ENCODE data around the gene TLX2. TPM values are rescaled to one million over a fixed set of nuclear protein-coding genes. Genes with fewer than 3 reads are reported as not detected.
A peak's percentile ranks its signal among the peaks of the same experiment; 100 is the strongest.

TLX2 gene
- total and polyA plus RNA-seq, 2 of the 4 experiments (the other 2 are of a cell fraction) = not detected

DNA sequence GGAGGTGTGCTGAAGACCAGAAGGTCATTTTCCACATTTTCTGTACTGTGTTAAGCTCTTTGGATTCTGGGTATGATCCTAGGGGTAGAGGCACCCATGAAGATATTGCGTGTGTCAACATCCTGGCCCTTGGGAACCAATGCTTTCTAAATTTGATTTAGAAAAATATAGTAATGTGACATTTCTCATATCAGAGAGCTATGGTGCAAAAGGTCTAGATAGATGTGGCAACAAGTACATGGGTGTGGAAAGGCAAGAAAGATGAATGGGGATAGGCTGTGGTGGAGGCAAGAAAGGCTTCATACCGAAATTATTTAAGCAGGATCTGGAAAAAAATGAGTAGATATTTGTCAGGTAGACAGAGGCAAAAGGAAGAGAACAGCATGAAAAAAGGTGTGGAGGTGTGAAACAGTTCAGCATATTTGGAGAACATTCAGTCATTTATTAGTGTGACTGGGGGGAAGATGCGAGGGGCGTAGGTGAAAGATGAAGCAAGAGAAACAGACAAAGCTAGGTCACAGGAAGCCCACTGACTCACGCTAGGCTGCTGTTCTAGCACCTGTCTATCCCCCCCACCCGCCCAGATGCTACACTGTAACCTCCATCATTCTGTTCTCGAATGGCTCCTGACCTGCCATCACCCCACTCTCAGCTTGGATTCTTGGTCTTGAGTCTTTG is 52.0 kb downstream of the TLX2 start:
- Histone ChIP-seq H3K56ac (ENCODE audit: extremely low read depth, insufficient read depth, low read length) (no peak overlapping the region), H2BK120ac (ENCODE audit: low read depth, low read length) (peak overlapping the region; percentile 85), H3K23ac (ENCODE audit: low read depth, low read length) (peak overlapping the region; percentile 32; the same call in 1 of the 2 replicates), H3K9me3 (ENCODE audit: control insufficient read depth, insufficient read depth, low read length) (no peaks in the 10 kb centered on the region), H4K5ac (ENCODE audit: low read depth, low read length) (peak overlapping the region; percentile 78; the same call in 1 of the 2 replicates), H3K4me1 (ENCODE audit: control insufficient read depth, insufficient read depth, low read length) (peaks cover 14% of the 10 kb centered on the region), H4K8ac (ENCODE audit: low read depth in 2 of 2, low read length in 2 of 2) (peak overlapping the region; percentile 7 to 57), H3K27me3 (ENCODE audit: control insufficient read depth, insufficient read depth, low read length) (no peaks in the 10 kb centered on the region), H2BK5ac (ENCODE audit: low read depth, low read length, poor library complexity, severe bottlenecking) (peak overlapping the region; percentile 99), H3K36me3 (ENCODE audit: control insufficient read depth, insufficient read depth, low read length) (no peaks in the 10 kb centered on the region), H3K9me1 (ENCODE audit: insufficient read depth, low read length) (peaks cover 25% of the 10 kb centered on the region), H3K14ac (replicated peaks; ENCODE audit: low read depth, low read length) (peak overlapping the region; percentile 78), H3K79me1 (ENCODE audit: low read depth in 1 of 2, low read length in 2 of 2) (no peaks in the 10 kb centered on the region), H3K4ac (ENCODE audit: low read depth, low read length) (peak overlapping the region; percentile 42), H3K4me3 (ENCODE audit: insufficient read depth, low read depth, low read length) (no peak overlapping the region), H3K4me2 (ENCODE audit: low read depth, low read length) (peak overlapping the region; percentile 70; the same call in 1 of the 2 replicates), H2AK5ac (ENCODE audit: low read depth, low read length) (peak overlapping the region; percentile 69), H2BK15ac (ENCODE audit: low read depth, low read length) (peak overlapping the region; percentile 32), H4K20me1 (ENCODE audit: insufficient read depth, low read length) (no peaks in the 10 kb centered on the region), H4K91ac (ENCODE audit: insufficient read depth, low read depth, low read length) (peak overlapping the region; percentile 45), H3K18ac (ENCODE audit: low read depth, low read length) (peak overlapping the region; percentile 89; the same call in 1 of the 2 replicates), H2AK9ac (replicated peaks; ENCODE audit: low read depth, low read length, poor library complexity) (no peak overlapping the region), H3K9ac (ENCODE audit: low read depth, low read length) (no peak overlapping the region), H3K27ac (ENCODE audit: insufficient read depth, low read length) (peak overlapping the region; percentile 53), H2AFZ (replicated peaks; ENCODE audit: low read length, poor library complexity) (peak overlapping the region; percentile 10), H2BK20ac (ENCODE audit: low read depth, low read length) (peak overlapping the region; percentile 80)
- ATAC-seq (ENCODE audit: low read depth) (no peak), DNase-seq (no peak)
- WGBS, 2 experiments (ENCODE audit: extremely low coverage in 2 of 2, insufficient read length in 1 of 2) = 100% methylated on average over 1 of the region's 7 CpGs; no CpG with 5 or more reads in 1 of the 2 experiments
- TF ChIP-seq, protein P1, sequence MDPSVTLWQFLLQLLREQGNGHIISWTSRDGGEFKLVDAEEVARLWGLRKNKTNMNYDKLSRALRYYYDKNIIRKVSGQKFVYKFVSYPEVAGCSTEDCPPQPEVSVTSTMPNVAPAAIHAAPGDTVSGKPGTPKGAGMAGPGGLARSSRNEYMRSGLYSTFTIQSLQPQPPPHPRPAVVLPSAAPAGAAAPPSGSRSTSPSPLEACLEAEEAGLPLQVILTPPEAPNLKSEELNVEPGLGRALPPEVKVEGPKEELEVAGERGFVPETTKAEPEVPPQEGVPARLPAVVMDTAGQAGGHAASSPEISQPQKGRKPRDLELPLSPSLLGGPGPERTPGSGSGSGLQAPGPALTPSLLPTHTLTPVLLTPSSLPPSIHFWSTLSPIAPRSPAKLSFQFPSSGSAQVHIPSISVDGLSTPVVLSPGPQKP (IDR thresholded peaks at IDR 0.05; ENCODE audit: borderline replicate concordance, low read depth, low read length) = no peak
- no peak for TF ChIP-seq MAFK (IDR thresholded peaks at IDR 0.05; ENCODE audit: low read depth, low read length)
- no peak for TF ChIP-seq MXI1 (IDR thresholded peaks at IDR 0.05; ENCODE audit: borderline replicate concordance, low read depth, low read length)
- no peak for TF ChIP-seq MAZ (IDR thresholded peaks at IDR 0.05; ENCODE audit: borderline replicate concordance, low read depth, low read length)
- TF ChIP-seq NFE2L2 (IDR thresholded peaks at IDR 0.05; ENCODE audit: low read depth, low read length) = no peak
- no peak for TF ChIP-seq POLR2A (IDR thresholded peaks at IDR 0.05; ENCODE audit: low read depth, low read length)
- no peak for TF ChIP-seq CEBPB (IDR thresholded peaks at IDR 0.05; ENCODE audit: low read depth, low read length)
- no peak for TF ChIP-seq BHLHE40 (IDR thresholded peaks at IDR 0.05; ENCODE audit: low read depth, low read length)
- TF ChIP-seq RCOR1 (IDR thresholded peaks at IDR 0.05; ENCODE audit: insufficient replicate concordance, low read length) = no peak
- TF ChIP-seq SMC3 (IDR thresholded peaks at IDR 0.05; ENCODE audit: low read depth, low read length) = no peak
- TF ChIP-seq, protein P2, sequence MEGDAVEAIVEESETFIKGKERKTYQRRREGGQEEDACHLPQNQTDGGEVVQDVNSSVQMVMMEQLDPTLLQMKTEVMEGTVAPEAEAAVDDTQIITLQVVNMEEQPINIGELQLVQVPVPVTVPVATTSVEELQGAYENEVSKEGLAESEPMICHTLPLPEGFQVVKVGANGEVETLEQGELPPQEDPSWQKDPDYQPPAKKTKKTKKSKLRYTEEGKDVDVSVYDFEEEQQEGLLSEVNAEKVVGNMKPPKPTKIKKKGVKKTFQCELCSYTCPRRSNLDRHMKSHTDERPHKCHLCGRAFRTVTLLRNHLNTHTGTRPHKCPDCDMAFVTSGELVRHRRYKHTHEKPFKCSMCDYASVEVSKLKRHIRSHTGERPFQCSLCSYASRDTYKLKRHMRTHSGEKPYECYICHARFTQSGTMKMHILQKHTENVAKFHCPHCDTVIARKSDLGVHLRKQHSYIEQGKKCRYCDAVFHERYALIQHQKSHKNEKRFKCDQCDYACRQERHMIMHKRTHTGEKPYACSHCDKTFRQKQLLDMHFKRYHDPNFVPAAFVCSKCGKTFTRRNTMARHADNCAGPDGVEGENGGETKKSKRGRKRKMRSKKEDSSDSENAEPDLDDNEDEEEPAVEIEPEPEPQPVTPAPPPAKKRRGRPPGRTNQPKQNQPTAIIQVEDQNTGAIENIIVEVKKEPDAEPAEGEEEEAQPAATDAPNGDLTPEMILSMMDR (conservative IDR thresholded peaks at IDR 0.05; ENCODE audit: low read depth, low read length) = no peak
- no peak for TF ChIP-seq CHD1 (IDR thresholded peaks at IDR 0.05; ENCODE audit: low read depth, low read length)
- TF ChIP-seq RFX5 (IDR thresholded peaks at IDR 0.05; ENCODE audit: low read depth, low read length) = no peak
- no peak for TF ChIP-seq RAD21 (IDR thresholded peaks at IDR 0.05; ENCODE audit: low read length)
- no peak for TF ChIP-seq USF2 (IDR thresholded peaks at IDR 0.05; ENCODE audit: low read depth, low read length)
- no peak for TF ChIP-seq FOS (IDR thresholded peaks at IDR 0.05; ENCODE audit: low read depth, low read length)
- in situ Hi-C loops (cut with MboI; ENCODE audit: low sequenced_read_pairs) = no loop called here
- BruUV-seq (replicated peaks) = no TSS peak
- ChIA-PET CTCF (no interaction called here), POLR2A (ENCODE audit: unreplicated experiment) (no interaction called here)
- intact Hi-C loops (cut with micrococcal nuclease) = no loop called here
- dilution Hi-C loops (cut with HindIII; ENCODE audit: low sequenced_read_pairs, unreplicated experiment) = no loop called here
